GM12875 (cell line): Measurements from ENCODE around the gene GOLGA6C.
"Not testable (repeated sequence)": the region's sequence is repeated elsewhere in the genome, so short reads cannot be mapped to it uniquely, and the experiment has no call there.

Experiments used
- H3K4me3 ChIP-seq: one replicate; pipeline ENCODE4 v1.5.1; 2011; ENCODE audit warnings: low read depth, low read length, control low read depth
- TF ChIP-seq, protein P1 (sequence below): IDR thresholded peaks from 2 replicates; pipeline ENCODE4 v1.5.1; 2011; ENCODE audit warnings: low read depth, mild to moderate bottlenecking, control low read depth, inconsistent platforms, low read length, moderate library complexity, borderline replicate concordance; ENCODE audit not compliant: insufficient read depth

Gene GOLGA6C

DNA sequence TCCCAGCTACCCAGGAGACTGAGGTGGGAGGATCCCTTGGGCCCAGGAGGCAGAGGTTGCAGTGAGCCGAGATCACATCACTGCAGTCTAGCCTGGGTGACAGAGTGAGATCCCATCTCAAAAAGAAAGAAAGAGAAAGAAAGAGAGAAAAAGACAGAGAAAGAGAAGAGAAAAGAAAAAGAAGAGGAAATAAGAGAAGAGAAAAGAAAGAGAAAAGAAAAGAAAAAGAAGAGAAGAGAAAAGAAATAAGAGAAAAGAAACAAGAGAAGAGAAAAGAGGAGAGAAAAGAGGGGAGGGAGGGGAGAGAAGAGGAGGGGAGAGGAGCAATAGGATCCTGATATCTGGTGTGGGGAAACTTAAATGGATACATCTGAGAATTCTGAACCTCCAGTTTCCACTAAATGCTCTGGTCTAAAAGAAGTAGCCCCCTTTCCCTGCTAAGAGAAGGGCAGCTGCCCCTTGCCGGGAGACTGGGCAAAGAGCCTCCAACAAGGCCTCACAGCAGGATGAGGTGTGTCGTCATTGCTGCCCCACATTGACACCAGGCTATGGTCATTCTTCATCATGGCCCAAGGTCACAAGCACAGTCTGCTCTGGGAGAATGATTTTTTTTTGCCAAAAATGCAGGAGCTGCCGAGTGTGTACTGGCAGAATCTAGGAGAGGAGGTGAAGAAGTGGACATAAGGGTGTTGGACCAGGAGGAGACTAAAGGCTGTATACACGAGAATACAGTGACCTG lies 56.6 kb downstream of the GOLGA6C start:
- H3K4me3 ChIP-seq = no peak overlapping the region
- TF ChIP-seq, protein P1, sequence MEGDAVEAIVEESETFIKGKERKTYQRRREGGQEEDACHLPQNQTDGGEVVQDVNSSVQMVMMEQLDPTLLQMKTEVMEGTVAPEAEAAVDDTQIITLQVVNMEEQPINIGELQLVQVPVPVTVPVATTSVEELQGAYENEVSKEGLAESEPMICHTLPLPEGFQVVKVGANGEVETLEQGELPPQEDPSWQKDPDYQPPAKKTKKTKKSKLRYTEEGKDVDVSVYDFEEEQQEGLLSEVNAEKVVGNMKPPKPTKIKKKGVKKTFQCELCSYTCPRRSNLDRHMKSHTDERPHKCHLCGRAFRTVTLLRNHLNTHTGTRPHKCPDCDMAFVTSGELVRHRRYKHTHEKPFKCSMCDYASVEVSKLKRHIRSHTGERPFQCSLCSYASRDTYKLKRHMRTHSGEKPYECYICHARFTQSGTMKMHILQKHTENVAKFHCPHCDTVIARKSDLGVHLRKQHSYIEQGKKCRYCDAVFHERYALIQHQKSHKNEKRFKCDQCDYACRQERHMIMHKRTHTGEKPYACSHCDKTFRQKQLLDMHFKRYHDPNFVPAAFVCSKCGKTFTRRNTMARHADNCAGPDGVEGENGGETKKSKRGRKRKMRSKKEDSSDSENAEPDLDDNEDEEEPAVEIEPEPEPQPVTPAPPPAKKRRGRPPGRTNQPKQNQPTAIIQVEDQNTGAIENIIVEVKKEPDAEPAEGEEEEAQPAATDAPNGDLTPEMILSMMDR = no peak

DNA sequence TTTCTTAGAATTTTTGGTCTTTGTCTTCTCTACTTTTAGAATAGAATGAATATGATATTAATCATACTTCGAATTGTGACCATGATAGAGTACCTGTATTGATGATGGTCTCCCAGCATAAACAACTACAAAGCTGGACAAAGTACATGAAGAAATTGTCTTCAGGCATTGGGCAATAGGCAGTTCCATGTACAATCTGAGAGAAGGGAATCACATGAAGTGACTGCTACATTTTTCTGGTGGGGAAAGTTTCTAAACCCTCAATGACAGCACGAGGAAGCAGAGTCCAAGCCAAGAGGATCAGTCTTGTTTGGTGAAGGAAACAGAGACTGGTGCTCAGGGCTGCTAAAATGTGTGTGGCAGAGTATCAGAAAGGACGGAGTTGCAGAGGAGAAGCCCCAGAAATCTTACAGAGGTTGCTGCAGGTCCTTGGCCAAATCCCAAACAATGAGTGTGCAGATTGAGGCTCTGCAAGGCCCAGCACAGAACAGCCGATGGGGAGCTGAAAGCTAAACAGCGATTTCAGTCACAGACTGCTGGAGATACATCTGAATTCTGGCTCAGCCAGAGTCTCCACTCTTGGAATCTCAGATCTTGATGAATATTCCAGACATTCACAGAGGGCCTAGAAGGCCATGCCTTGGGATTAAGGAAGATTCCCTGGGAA lies 61.2 kb downstream of the GOLGA6C start:
- H3K4me3 ChIP-seq = not testable (repeated sequence)
